Left renal cortex interstitium (tissue), 4 donors: ENCODE results near the gene RBM20. TPM values are rescaled to one million over a fixed set of nuclear protein-coding genes. Genes with fewer than 3 reads are reported as not detected.
A peak's percentile ranks its signal among the peaks of the same experiment; 100 is the strongest.
"Not testable (repeated sequence)": the region's sequence is repeated elsewhere in the genome, so short reads cannot be mapped to it uniquely, and the experiment has no call there.

Source experiments
- DNase-seq, 4 donors: peaks; one replicate each; pipeline ENCODE4 v3.0.0-alpha.2; 2013; ENCODE audit warnings: low read depth in 4 of 4, low spot score in 2 of 4, missing footprints in 1 of 4
- polyA plus RNA-seq, 4 donors: library from polyadenylated mRNA; unstranded; fragments of 120-200 nt; gene quantifications; one replicate each; pipeline ENCODE4 v1.2.1, GENCODE V29; 2013; ENCODE audit not compliant: insufficient read length in 4 of 4

The RBM20 gene
- polyA plus RNA-seq, 4 donors = 1.7 to 9.7 (median 5.7) TPM

GRCh38 chr10:110861930-110862649, 218.0 kb downstream of the RBM20 start:
- no peak for DNase-seq

GRCh38 chr10:110862961-110863360, 218.8 kb downstream of the RBM20 start:
- DNase-seq = no peak

GRCh38 chr10:110863361-110863760, 219.2 kb downstream of the RBM20 start:
- DNase-seq = no peak

DNA sequence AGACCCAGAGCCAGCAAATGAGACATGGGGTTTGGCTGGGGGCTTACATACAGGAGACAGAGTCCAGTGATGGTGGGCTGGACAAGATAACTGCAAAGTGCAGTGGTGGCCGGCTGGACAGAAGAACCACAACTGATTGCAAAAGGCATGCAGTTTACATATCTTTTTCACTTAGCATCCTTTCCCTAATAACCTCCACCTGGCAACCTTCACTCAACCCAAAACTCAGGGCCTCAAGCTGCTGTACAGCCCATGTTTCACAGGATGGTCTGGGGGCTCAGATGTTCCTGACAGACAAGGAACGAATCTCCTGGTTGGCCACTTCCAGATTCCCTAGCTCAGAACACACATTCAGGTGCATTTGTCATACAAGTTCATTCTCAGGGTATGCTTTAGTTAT, 219.8 kb downstream of the RBM20 start:
- DNase-seq = no peak

- DNase-seq = no peak
Observed at GRCh38 chr10:110864662-110865140, 220.6 kb downstream of the RBM20 start.

GRCh38 chr10:110865186-110865808, 221.2 kb downstream of the RBM20 start:
- no peak for DNase-seq

DNA sequence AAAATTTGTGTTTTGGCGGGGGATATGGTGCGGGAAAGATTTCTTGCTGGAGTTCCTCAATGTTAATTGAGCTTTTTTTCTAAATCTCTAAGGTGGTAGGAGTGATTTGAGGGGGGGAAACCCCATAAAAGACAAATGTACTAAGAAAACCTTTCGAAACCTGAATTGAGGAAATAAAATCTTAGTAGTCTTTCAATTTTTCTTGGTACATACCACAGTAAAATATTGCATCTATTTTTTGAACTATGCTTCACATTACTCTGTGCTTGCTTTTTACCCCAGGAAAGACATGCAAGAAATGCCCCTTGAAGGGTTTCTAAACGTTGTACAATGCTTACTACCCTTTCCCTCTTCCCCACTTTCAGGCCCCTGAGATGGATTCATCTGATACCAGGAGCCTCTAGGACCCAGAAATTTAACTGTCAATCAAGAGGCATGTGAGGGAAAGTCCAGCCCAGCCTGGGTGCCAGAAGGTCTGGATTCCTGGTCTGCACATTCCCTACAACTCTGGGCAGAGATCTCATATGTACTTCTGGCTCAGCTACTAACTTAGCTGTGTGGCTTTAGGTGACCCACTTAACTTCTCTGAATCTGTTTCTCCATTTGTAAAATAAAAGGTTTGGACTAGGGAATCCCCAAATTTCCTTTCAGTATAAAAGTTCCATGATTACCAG, 221.8 kb downstream of the RBM20 start:
- no peak for DNase-seq

GRCh38 chr10:110867011-110867806, 223.1 kb downstream of the RBM20 start:
- DNase-seq = not testable (repeated sequence)

DNA sequence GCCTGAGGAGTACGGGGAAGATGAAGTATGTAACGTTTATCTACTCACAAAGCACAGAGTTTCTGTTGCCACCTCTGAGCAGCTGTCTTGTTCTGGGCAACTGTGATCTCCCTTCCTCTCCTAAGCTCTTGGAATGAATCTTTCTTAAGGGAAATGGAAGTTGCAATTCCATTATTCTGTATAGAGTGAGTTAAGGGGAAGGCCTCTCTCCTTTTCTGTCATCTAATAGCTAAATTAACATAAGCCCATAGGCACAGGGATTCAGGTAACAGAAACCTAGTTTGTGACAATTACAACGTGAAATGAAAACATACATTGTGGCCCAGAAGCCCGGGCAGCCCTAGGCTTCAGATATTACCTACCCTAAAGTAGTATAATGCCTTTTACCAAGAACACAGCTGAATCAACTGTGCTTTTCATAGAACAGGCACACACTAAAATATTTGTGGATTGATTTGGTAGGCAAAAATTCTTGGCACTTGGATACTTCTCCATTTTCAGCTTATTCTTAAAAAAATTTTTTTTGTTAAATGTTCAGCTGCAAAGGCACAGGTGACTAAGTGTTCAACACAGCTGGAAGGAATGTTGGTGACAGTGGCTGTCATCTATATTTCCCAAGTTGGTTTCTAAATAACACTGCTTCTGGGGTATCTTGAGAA, 223.8 kb downstream of the RBM20 start:
- no peak for DNase-seq

- no peak for DNase-seq
Observed at GRCh38 chr10:110868981-110869380, 224.8 kb downstream of the RBM20 start.

- DNase-seq = no peak
Observed at GRCh38 chr10:110870823-110871297, 226.7 kb downstream of the RBM20 start.

- peak; percentile 93 to 99 (median 99) for DNase-seq
Observed at GRCh38 chr10:110871298-110872084, 227.4 kb downstream of the RBM20 start, which contains the start of gene PDCD4. TSS of gene PDCD4 (plus strand) at chr10:110871928. CDS start at chr10:110876028, 4,100 bp downstream.

- peak in 3 of 4 donors; percentile 58 to 70 (median 68) for DNase-seq
Observed at GRCh38 chr10:110872145-110872983, 228.2 kb downstream of the RBM20 start.

GRCh38 chr10:110872984-110873923, 229.1 kb downstream of the RBM20 start:
- DNase-seq = peak in 1 of 4 donors; percentile 17

GRCh38 chr10:110873951-110874350, 229.8 kb downstream of the RBM20 start:
- DNase-seq = no peak

DNA sequence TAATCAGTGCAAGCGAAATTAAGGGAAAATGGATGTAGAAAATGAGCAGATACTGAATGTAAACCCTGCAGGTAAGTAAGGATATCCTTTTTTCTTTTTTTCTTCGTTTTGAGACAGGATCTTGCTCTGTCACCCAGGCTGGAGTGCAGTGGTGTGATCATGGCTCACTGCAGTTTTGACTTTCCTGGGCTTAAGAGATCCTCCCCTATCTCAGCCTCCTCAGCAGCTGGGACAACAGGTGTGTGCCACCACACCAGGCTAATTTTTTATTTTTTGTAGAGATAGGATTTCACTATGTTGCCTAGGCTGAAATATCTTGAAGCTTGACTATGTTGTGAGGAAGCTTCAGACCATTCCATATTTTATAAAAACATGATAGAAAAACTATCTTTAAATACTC, 231.9 kb downstream of the RBM20 start:
- DNase-seq = no peak

DNA sequence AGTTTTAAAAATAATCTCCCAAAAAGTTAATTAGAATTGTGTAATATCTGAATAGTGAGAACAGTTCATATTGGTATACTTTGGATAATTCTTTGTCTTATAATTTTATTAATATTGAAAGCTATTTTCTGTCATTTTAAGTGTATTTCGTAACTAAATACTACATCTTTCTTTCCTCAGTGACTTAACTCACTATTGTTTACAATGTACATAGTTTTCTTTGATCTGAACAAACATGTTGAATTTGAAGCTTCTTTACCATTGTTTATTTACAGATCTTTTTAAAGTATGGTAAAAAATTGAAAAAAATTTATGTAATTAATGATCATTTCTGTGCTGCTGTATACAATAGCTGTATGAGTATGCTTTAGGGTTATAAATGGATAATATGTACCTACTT, 232.7 kb downstream of the RBM20 start:
- no peak for DNase-seq
